Astrocyte (in vitro differentiated cells and primary cell): Measurements from ENCODE around the gene HOGA1.

Experiments used
- CTCF ChIP-seq: IDR thresholded peaks from 2 replicates; pipeline ENCODE4 v1.5.1; 2011; ENCODE audit warnings: low read depth, mild to moderate bottlenecking, inconsistent platforms, low read length, moderate library complexity; ENCODE audit not compliant: insufficient read depth
- EZH2 ChIP-seq: IDR thresholded peaks from 2 replicates; pipeline ENCODE4 v1.6.1; 2012; ENCODE audit warnings: mild to moderate bottlenecking, low read length, inconsistent platforms; ENCODE audit not compliant: insufficient read depth

- TF ChIP-seq CTCF (no peak), EZH2 (no peak)
Observed at GRCh38 chr10:97587183-97587582, 3.0 kb downstream of the HOGA1 start.
